ENCODE results near the gene RAX2.
"Not testable (repeated sequence)": the region's sequence is repeated elsewhere in the genome, so short reads cannot be mapped to it uniquely, and the experiment has no call there.

The RAX2 gene

DNA sequence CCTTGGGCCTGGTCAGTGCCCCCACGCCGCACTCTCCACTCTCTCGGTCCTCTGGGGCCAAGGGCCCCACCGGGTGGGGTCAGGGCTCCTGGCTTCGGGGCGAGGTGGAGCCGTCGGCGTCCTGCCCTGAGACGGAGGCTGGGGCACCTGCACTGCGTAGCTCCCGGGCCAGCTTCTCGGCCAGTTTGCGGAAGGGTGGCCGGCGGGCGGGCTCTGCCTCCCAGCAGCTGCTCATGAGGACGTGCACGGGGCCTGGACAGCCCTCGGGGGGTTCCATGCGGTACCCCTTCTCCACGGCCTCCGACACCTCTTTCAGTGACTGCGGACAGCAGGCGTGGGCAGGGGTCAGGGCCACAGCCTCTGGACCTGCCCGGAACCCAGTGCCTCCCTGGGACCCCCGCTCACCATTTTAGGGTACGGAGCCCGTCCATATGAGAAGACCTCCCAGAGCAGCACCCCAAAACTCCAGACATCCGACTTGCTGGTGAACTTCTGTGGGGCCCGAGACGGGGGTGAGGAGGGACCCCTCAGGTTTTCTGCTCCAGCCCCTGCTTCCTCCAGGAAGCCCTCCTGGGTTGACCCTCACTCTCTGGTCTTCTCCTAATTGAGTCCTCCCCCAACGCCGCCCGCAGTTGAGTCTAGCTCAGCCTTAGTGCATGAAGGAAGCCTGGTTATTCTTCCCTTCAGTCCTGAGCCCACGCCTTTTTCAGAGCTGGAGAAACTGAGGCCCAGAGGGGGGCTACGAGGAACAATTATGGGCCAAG is 6.3 kb upstream of the RAX2 start:
- FAIRE-seq: no peak
- no peak for DNase-seq (ENCODE audit: low spot score)

GRCh38 chr19:3776479-3777040 is 4.5 kb upstream of the RAX2 start:
- DNase-seq (ENCODE audit: low spot score): no peak
- no peak for FAIRE-seq

- FAIRE-seq: no peak
- DNase-seq (ENCODE audit: low spot score): no peak
Observed at GRCh38 chr19:3775831-3776230, 3.8 kb upstream of the RAX2 start.

GRCh38 chr19:3775374-3775711 is 3.3 kb upstream of the RAX2 start:
- FAIRE-seq: no peak

DNA sequence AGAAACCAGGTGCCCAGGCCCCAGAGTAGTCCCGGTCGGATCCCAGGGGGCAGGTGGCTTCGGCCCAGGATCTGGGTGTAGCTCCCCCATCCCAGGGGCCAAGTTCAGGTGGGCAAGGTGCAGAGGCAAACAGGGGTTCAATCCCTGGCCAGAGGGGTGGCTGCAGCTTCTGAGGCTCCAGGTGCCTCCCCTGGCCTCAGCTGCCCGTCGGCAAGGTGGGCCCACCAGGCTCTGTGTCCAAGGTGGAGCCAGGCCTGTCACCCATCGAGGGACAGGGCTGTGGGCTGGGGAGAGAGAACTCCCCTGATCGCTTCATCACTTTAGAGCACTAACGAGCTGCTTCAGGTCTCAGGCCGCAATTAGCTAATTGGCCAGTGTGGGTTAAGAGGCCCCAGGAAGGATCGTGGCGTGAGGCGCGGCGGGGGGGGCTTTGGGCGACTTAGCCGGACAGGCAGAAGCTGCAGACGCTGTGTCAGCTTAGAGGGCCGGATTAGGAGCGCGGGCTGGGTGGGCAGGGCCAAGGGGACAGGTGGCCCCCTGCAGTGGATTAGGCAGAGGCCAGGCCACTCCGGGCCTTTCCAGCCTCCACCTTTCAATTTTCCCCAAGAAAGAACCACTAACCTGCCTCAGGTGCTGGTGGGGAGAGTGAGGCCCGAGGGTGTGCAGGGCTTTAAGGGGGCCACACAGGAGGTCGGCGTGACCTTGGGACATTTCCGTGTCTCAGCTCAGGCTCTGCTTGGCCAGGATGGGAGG is 2.8 kb upstream of the RAX2 start:
- FAIRE-seq: no peak
- DNase-seq (ENCODE audit: low spot score): no peak

More at GRCh38 chr19:3775374-3775711, 3.3 kb upstream of the RAX2 start:
- DNase-seq (ENCODE audit: low spot score): no peak

- FAIRE-seq (no peak), DNase-seq (ENCODE audit: low spot score) (no peak)
Observed at GRCh38 chr19:3773814-3774515, 1.9 kb upstream of the RAX2 start.

- FAIRE-seq: no peak
Observed at GRCh38 chr19:3771000-3771905, 775 bp downstream of the RAX2 start.

DNA sequence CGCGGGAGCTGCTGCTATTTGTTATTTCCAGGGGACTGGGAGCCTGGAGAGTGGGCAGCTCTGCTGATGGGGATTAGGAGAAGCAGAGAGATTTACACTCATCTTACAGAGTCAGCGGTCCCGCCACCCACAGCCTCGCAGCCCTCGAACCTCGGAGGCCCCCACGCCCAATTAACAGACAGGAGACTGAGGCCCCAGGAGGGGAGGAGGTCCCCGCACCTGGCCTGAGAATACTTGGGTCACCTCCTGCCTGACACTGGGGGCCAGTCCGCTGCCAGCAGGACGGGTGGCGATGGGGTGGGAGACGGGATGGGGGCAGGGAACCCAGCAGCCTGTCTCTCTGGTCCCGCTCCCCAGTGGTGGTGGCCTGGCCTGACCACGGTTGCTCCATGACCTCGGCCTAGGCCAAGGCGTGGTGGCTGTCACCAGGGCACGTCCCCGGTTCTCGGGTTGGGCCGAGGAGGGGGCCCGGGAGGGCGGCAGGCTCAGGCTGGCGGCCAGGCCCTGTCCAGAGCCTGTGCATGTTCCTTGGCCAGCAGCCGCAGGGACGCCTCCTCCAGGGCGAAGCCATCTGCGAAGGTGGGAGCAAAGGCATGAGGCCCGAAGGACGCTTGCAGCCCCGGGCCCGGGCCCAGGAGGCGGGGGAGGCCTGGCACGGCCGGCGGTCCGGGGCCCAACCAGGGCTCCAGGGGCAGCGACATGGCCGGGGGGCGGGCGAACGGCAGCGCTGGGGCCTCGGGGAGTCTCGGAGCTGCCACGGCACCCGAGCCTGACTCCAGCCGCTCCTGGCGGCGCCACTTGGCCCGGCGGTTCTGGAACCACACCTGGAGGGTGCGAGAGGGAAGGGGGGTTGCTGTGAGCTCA is 1.7 kb downstream of the RAX2 start:
- DNase-seq (ENCODE audit: low spot score) (no peak), FAIRE-seq (no peak)

More at GRCh38 chr19:3771000-3771905, 775 bp downstream of the RAX2 start:
- no peak for DNase-seq (ENCODE audit: low spot score)

DNA sequence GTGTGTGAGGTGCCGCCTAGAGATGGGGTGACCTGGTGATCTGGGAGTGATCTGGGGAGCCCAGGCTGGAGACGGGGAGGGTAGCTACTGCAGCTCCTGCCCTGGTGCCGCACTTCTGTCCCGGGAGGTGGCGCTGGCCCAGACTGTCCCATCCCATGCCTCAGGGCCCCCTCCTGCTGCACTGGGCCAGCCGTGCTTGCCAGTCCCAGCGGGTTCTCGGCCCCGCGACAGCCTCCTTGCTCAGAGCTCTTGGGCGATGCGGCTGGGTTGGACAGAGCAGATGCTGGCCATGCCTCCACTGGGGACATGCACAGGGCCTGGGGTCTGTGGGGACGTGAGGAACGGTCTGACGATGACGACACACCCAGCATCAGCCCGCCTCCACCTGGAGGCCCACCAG is 2.5 kb downstream of the RAX2 start:
- no peak for FAIRE-seq
- DNase-seq (ENCODE audit: low spot score): no peak

GRCh38 chr19:3768748-3769099 is 3.3 kb downstream of the RAX2 start:
- FAIRE-seq (no peak), DNase-seq (ENCODE audit: low spot score) (no peak)

DNA sequence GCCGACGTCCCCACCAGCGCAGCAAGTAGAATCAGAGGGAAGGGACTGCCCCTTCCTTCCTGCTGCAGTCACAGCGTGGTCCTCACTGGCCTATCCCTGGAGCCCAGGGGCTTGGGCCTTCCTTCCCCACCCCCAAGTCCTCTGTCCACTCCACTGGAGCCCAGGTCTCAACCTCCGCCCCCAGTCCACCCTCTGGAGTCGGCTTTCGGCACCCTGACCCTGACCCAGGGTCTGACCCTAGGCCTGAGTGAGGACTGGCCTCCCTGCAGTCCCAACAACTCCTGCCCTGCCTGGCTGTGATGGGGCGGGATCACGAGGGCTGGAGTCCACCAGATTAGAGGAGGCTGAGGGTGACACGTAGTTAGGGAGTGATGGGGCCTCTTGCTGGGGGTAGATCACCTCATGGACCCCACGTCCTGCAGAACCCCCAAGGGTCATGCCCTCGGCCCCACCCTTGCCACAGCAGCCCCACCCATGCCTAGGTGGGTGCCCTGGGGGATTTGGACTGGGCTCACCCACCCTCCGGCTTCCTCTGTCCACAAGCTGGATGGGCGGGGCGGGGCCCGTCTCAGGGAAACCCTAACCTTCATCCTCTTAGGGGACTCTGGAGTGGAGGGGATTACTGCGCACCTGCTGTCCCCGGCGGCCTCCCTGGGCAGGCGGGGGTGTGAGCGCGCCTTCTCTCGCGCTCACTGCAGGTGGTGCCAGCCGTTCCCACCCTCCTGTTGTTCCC is 3.8 kb downstream of the RAX2 start:
- no peak for DNase-seq (ENCODE audit: low spot score)
- FAIRE-seq: no peak

DNA sequence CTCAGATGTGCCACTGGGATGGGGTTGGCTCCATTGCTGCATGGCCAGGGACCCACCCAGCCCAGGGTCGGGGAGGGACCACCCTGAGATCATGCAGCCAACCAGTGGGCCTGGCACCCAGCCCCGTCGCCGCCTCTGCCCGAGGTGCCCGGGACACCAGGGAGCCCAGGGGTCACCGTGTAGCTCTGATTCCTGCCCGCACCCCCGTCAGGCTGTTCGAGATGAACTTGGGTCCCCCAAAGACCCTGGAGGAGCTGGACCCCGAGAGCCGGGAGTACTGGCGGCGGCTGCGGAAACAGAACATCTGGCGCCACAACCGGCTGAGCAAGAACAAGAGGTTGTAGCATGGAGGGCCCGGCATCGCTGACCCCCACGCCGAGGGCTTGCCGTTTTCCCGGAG is 5.0 kb downstream of the RAX2 start:
- FAIRE-seq (no peak), DNase-seq (ENCODE audit: low spot score) (no peak)

- DNase-seq (ENCODE audit: low spot score) (no peak), FAIRE-seq (no peak)
Observed at GRCh38 chr19:3766520-3766919, 5.5 kb downstream of the RAX2 start.

DNA sequence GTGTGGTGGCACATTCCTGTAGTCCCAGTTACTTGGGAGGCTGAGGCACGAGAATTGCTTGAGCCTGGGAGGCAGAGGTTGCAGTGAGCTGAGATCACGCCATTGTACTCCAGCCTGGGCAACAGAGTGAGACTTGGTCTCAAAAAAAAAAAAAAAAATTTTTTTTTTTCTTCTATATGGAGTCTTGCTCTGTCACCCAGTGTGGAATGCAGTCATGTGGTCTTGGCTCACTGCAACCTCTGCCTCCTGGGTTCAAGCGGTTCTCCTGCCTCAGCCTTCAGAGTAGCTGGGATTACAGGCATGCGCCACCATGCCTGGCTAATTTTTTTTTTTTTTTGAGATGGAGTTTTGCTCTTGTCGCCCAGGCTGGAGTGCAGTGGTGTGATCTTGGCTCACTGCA is 6.3 kb downstream of the RAX2 start:
- not testable (repeated sequence) for DNase-seq (ENCODE audit: low spot score); FAIRE-seq

DNA sequence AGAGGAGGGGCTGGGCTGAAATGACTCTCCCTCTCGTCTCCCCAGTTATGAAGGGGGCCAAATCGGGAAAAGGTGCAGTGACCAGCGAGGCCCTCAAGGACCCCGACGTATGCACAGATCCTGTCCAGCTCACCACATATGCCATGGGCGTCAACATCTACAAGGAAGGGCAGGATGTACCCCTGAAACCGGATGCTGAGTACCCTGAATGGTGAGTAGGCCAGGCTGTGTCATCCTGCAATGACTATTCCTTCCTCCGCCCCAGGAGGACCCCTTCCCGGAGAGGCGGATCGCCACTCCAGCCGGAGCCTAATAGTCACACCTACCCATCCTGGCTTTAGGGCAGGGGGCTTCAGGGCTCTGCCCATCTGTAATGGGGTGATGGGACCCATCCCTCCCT is 6.9 kb downstream of the RAX2 start:
- FAIRE-seq: no peak
- DNase-seq (ENCODE audit: low spot score): no peak

DNA sequence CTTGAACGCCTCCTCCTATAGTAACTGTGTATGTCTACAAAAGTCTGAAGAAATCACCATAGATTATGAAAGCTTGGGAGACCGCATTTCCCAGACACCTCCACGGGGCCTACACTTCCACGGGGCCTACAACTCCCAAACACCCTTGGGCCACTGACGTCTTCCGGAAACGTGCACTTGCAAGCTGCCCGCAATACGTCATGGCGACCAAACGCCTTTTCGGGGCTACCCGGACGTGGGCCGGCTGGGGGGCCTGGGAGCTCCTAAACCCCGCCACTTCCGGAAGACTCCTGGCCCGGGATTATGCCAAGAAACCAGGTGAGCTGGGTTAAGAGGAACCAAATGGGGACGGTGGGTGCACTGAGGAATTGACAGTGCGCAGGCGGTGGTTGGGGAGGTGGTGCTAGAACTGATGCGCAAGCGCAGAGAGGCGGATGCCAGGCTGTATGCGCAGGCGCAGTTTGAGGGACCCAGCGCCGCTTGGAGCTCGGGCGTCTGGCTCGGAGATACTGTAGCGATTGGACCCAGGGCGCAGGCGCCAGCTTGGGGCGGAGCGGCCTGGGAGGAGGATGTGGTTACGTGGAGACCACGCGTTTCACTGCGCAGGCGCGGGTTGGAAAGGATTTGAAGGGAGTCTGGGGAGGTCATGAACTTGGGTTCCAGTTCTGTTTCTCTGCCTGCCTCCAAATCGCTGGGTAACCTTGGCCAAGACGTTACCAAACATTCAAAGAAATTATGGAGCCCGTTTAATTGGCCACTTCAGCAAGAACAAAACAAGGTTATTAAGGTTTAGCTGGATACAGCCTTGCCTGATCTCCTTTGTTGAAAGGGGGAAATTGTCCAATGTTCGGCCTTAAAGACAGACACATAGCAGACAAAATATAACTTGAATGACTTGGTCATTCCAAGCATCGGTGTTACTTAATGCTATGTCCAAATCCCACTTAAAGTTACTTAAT is 9.2 kb downstream of the RAX2 start, which contains the start of gene MRPL54:
TSS of gene MRPL54 (plus strand) at position 182 of the 959 bp plus-strand sequence. CDS start at position 201, 19 bp downstream.
- FAIRE-seq (peak; percentile 86), DNase-seq (ENCODE audit: low spot score) (peak; percentile 97)

DNA sequence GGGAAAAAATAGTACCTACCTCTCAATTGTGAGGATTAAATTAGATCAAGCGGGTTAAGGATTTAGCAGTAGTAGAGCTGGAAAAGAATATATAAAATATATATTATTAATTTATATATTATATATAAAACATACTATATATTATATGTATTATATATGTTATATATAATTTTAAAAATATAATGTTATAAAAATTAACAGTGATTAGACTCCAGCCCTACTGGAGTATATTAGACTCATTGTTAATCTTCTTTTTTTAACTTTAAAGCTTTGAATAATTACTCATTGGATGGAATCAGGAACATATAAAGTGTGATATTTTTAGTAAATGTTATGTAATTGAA is 9.9 kb downstream of the RAX2 start:
- DNase-seq (ENCODE audit: low spot score): no peak

More for the DNA sequence above, 9.9 kb downstream of the RAX2 start:
- FAIRE-seq: no peak
